Measurements from ENCODE around the gene PHACTR2.

PHACTR2 gene

DNA sequence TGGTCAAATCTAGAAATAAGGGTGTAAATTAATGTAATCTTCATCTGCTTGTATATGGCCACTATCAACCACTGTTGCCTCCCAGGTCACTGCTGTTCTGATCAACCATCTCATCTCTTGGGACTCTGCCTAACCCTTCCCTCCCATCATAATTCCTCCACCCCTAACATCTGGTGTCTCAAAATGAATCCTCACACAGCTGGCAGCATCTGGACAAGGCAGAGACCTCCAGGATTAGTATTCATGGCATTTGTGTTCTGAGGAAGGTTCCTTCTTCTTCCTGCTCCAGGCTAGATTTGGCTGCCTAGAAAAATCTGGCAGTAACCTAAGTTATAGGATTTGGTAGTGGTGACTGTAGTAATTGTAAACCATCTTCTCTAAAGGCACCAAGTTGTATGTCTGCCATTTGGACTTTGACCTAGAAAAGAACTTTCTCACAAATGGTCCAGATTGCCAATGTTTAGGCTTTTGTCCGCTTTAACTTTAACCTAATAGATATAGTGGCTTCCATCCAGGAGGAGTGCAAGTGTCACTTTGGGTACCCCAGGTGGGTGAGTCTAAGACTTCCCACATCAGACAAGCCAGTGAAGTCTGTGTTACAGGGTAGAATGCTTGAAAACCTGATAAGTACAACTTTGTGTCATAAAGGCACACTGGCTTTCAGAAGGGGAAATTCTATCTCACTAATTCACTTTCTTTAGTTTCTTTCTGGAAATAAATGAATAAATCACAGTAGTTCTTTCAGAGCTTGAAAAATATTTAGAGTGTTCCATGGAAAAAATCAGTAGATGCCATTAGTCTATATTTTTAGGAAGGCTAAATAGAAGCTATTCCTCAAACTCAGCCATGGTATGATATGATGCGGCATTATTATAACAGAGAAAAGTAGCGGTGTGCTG lies 3.0 kb upstream of the PHACTR2 start:
- H3K27ac ChIP-seq (ENCODE audit: low read depth in 2 of 2, low read length in 2 of 2) = peak overlapping the region; percentile 19 to 21
- no peaks in the 10 kb centered on the region for H3K36me3 ChIP-seq (ENCODE audit: control insufficient read depth in 2 of 2, insufficient read depth in 2 of 2, low read length in 2 of 2)
- peaks cover 0 to 6% of the 10 kb centered on the region in 2 donors for H3K4me1 ChIP-seq (ENCODE audit: control insufficient read depth in 2 of 2, insufficient read depth in 2 of 2, low read length in 2 of 2)
- H3K4me3 ChIP-seq (ENCODE audit: low read length in 2 of 2) = no peak overlapping the region
- no peaks in the 10 kb centered on the region for H3K27me3 ChIP-seq (ENCODE audit: control insufficient read depth in 2 of 2, insufficient read depth in 2 of 2, low read length in 2 of 2)
- no peak overlapping the region for H3K9ac ChIP-seq (ENCODE audit: low read depth in 1 of 2, low read length in 2 of 2)
- H3K9me3 ChIP-seq (ENCODE audit: control insufficient read depth in 2 of 2, low read length in 2 of 2) = no peaks in the 10 kb centered on the region

DNA sequence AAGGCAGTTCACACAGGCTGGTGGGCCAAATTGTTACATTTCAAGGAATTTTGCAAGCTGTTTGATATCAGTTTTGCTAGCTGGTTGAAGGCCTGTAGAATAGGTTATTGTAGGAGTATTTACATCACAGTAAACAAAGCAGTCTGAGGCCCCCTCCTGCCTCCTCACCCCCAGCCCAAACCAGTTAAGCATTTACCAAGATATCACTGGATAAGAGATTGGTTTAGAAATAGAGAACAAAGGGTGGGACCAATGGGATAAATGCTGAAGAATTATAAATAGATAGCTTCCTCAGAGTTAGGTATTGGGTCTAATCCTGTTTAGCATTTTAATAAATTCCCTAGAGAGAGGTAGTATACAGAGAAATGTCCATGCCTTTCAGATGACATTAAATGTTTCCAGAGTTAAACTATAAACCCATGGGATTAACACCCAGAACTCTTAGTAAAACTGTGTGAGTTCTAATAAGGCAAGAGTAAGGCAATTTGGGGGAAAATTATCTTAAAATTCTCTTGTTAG lies 2.3 kb upstream of the PHACTR2 start:
- Histone ChIP-seq H3K27me3 (ENCODE audit: control insufficient read depth in 2 of 2, insufficient read depth in 2 of 2, low read length in 2 of 2) (no peaks in the 10 kb centered on the region), H3K9ac (ENCODE audit: low read depth in 1 of 2, low read length in 2 of 2) (no peak overlapping the region), H3K4me1 (ENCODE audit: control insufficient read depth in 2 of 2, insufficient read depth in 2 of 2, low read length in 2 of 2) (peaks cover 0 to 6% of the 10 kb centered on the region in 2 donors), H3K9me3 (ENCODE audit: control insufficient read depth in 2 of 2, low read length in 2 of 2) (no peaks in the 10 kb centered on the region), H3K27ac (ENCODE audit: low read depth in 2 of 2, low read length in 2 of 2) (no peak overlapping the region), H3K36me3 (ENCODE audit: control insufficient read depth in 2 of 2, insufficient read depth in 2 of 2, low read length in 2 of 2) (no peaks in the 10 kb centered on the region), H3K4me3 (ENCODE audit: low read length in 2 of 2) (no peak overlapping the region)

DNA sequence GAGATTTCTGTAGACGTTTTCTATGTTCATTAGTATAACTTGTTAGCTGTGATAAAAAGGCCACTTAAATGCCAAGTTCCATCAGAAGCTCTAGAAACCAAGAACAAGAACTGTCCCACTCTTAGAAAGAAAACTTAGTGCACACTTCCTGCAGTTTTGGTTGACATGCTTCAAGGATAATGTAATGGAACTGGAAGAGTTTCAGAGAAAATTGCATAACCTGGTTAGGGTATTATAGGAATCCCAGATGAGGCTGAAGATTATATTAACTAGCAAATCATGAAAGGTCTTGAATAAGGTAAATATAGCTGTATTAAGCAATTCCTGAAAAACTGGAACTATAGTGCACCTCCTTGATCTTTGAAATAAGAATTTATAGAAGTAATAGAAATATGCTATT lies 1.8 kb upstream of the PHACTR2 start:
- no peak overlapping the region for H3K9ac ChIP-seq (ENCODE audit: low read depth in 1 of 2, low read length in 2 of 2)
- no peaks in the 10 kb centered on the region for H3K36me3 ChIP-seq (ENCODE audit: control insufficient read depth in 2 of 2, insufficient read depth in 2 of 2, low read length in 2 of 2)
- H3K4me1 ChIP-seq (ENCODE audit: control insufficient read depth in 2 of 2, insufficient read depth in 2 of 2, low read length in 2 of 2) = peaks cover 0 to 6% of the 10 kb centered on the region in 2 donors
- no peak overlapping the region for H3K27ac ChIP-seq (ENCODE audit: low read depth in 2 of 2, low read length in 2 of 2)
- H3K4me3 ChIP-seq (ENCODE audit: low read length in 2 of 2) = no peak overlapping the region
- H3K9me3 ChIP-seq (ENCODE audit: control insufficient read depth in 2 of 2, low read length in 2 of 2) = no peaks in the 10 kb centered on the region
- H3K27me3 ChIP-seq (ENCODE audit: control insufficient read depth in 2 of 2, insufficient read depth in 2 of 2, low read length in 2 of 2) = no peaks in the 10 kb centered on the region

DNA sequence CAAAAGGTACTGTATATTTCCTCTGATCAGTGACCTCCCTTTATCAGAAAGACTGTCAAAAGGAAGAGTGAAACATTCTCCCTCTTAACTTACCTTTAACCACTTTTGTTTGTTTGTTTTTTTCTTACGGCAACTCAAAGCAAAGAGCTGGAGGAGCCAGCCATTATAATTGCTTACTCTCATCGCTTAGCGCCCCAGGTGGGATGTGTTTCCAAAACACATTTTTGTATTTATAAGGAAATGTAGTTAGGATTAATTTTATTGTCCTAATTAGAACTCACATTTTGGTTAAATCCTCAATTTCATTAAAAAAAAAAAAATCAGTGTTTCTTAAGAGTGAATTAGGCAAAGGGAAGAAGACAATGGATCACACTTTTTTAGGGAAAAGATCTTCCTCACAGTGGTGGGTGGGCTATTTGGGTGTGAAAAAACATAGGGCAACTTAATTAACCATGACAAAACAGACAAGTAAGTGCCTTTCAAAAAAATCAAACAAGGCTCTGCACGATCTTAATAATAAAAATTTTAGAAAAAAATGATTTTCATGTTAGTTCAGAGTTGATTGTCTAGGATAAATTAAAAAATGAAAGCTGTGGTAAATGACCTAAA lies 1.2 kb upstream of the PHACTR2 start:
- Histone ChIP-seq H3K27me3 (ENCODE audit: control insufficient read depth in 2 of 2, insufficient read depth in 2 of 2, low read length in 2 of 2) (no peaks in the 10 kb centered on the region), H3K36me3 (ENCODE audit: control insufficient read depth in 2 of 2, insufficient read depth in 2 of 2, low read length in 2 of 2) (no peaks in the 10 kb centered on the region), H3K9ac (ENCODE audit: low read depth in 1 of 2, low read length in 2 of 2) (no peak overlapping the region), H3K27ac (ENCODE audit: low read depth in 2 of 2, low read length in 2 of 2) (no peak overlapping the region), H3K4me3 (ENCODE audit: low read length in 2 of 2) (no peak overlapping the region), H3K4me1 (ENCODE audit: control insufficient read depth in 2 of 2, insufficient read depth in 2 of 2, low read length in 2 of 2) (peaks cover 0 to 6% of the 10 kb centered on the region in 2 donors), H3K9me3 (ENCODE audit: control insufficient read depth in 2 of 2, low read length in 2 of 2) (no peaks in the 10 kb centered on the region)

DNA sequence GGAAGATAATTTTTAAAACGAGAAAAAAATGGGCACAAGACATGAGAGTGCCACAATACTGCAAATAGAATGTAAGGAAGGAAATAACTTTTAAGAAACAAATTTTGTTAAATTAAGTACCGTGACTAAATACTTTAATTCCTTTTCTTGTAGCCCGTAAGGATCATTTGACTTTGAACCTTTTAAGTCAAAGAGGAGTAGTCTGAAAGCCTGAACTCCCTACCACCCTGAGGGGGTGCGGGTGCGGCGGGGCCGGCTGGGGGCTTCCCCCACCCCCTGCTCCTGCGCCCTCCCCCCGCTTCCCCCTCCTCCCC lies 231 bp upstream of the PHACTR2 start:
- Histone ChIP-seq H3K9me3 (ENCODE audit: control insufficient read depth in 2 of 2, low read length in 2 of 2) (no peaks in the 10 kb centered on the region), H3K4me3 (ENCODE audit: low read length in 2 of 2) (peak overlapping the region; percentile 53 to 77), H3K36me3 (ENCODE audit: control insufficient read depth in 2 of 2, insufficient read depth in 2 of 2, low read length in 2 of 2) (no peaks in the 10 kb centered on the region), H3K4me1 (ENCODE audit: control insufficient read depth in 2 of 2, insufficient read depth in 2 of 2, low read length in 2 of 2) (peaks cover 0 to 6% of the 10 kb centered on the region in 2 donors), H3K27ac (ENCODE audit: low read depth in 2 of 2, low read length in 2 of 2) (peak overlapping the region; percentile 77 to 81), H3K9ac (ENCODE audit: low read depth in 1 of 2, low read length in 2 of 2) (no peak overlapping the region), H3K27me3 (ENCODE audit: control insufficient read depth in 2 of 2, insufficient read depth in 2 of 2, low read length in 2 of 2) (no peaks in the 10 kb centered on the region)

DNA sequence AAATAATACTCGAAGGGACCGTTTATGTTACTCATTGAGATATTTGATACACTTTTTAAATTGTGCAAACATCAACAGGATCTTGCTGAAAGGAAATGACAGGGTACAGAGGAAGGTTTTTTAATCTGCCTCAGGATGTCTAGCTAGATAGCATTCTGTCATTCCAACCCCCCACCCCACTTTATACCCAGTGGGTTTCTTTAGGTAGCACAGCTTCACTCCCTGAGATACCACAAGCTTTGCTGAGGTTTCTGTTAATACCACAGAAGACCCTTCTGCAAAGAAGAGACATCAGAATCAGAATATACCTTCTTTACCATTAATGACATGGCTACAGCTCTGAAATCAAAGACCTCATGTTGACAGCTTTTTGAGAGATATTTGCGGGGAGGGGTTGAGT lies 1.3 kb downstream of the PHACTR2 start:
- Histone ChIP-seq H3K9ac (ENCODE audit: low read depth in 1 of 2, low read length in 2 of 2) (peak overlapping the region; percentile 38 to 78), H3K27me3 (ENCODE audit: control insufficient read depth in 2 of 2, insufficient read depth in 2 of 2, low read length in 2 of 2) (no peaks in the 10 kb centered on the region), H3K4me3 (ENCODE audit: low read length in 2 of 2) (peak overlapping the region; percentile 18 to 71), H3K4me1 (ENCODE audit: control insufficient read depth in 2 of 2, insufficient read depth in 2 of 2, low read length in 2 of 2) (peaks cover 0 to 6% of the 10 kb centered on the region in 2 donors), H3K9me3 (ENCODE audit: control insufficient read depth in 2 of 2, low read length in 2 of 2) (peaks cover 0 to 4% of the 10 kb centered on the region in 2 donors), H3K36me3 (ENCODE audit: control insufficient read depth in 2 of 2, insufficient read depth in 2 of 2, low read length in 2 of 2) (no peaks in the 10 kb centered on the region), H3K27ac (ENCODE audit: low read depth in 2 of 2, low read length in 2 of 2) (peak overlapping the region; percentile 77 to 81)

DNA sequence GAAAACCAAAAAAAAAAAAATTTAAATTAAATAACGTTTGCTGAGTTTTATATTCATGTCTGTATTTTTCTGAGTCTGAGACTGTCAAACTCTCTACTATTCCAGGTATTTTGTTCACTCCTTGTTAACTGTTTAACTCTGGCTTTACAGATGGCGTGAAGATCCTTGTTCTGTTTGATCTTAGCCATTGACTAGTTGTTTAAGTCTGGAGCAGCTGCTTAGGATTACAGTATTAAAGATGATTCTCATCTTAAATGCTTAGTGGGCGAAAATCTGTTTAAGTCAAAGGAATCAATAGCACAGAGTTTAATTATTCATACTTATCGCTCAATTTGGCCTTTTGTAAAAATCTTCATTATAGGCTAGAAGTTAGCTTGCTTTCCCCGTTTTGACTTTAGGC lies 2.4 kb downstream of the PHACTR2 start:
- Histone ChIP-seq H3K27me3 (ENCODE audit: control insufficient read depth in 2 of 2, insufficient read depth in 2 of 2, low read length in 2 of 2) (no peaks in the 10 kb centered on the region), H3K36me3 (ENCODE audit: control insufficient read depth in 2 of 2, insufficient read depth in 2 of 2, low read length in 2 of 2) (no peaks in the 10 kb centered on the region), H3K9ac (ENCODE audit: low read depth in 1 of 2, low read length in 2 of 2) (no peak overlapping the region), H3K27ac (ENCODE audit: low read depth in 2 of 2, low read length in 2 of 2) (peak overlapping the region in 1 of 2 donors; percentile 23), H3K4me1 (ENCODE audit: control insufficient read depth in 2 of 2, insufficient read depth in 2 of 2, low read length in 2 of 2) (no peaks in the 10 kb centered on the region), H3K4me3 (ENCODE audit: low read length in 2 of 2) (no peak overlapping the region), H3K9me3 (ENCODE audit: control insufficient read depth in 2 of 2, low read length in 2 of 2) (peaks cover 0 to 4% of the 10 kb centered on the region in 2 donors)

DNA sequence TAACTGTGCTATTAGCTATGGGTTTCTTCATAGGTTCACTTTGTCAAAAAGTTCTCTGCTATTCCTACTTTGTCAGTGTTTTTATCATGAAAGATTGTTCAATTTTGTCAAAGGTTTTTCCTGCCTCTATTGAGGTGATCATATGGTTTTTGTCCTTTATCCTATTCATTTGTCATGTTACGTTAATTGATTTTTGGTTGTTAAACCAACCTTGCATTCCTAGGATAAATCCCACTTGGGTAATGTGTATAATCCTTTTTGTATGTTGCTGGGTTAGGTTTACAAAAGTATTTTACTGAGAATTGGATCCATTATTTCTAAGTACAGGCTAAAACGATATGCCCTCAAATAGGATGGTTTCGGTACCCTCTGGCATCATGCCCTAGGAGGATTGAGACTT lies 5.0 kb downstream of the PHACTR2 start:
- H3K36me3 ChIP-seq (ENCODE audit: control insufficient read depth in 2 of 2, insufficient read depth in 2 of 2, low read length in 2 of 2) = no peaks in the 10 kb centered on the region
- no peaks in the 10 kb centered on the region for H3K4me1 ChIP-seq (ENCODE audit: control insufficient read depth in 2 of 2, insufficient read depth in 2 of 2, low read length in 2 of 2)
- H3K27ac ChIP-seq (ENCODE audit: low read depth in 2 of 2, low read length in 2 of 2) = no peak overlapping the region
- no peaks in the 10 kb centered on the region for H3K27me3 ChIP-seq (ENCODE audit: control insufficient read depth in 2 of 2, insufficient read depth in 2 of 2, low read length in 2 of 2)
- peaks cover 0 to 4% of the 10 kb centered on the region in 2 donors for H3K9me3 ChIP-seq (ENCODE audit: control insufficient read depth in 2 of 2, low read length in 2 of 2)
- H3K4me3 ChIP-seq (ENCODE audit: low read length in 2 of 2) = no peak overlapping the region
- no peak overlapping the region for H3K9ac ChIP-seq (ENCODE audit: low read depth in 1 of 2, low read length in 2 of 2)

DNA sequence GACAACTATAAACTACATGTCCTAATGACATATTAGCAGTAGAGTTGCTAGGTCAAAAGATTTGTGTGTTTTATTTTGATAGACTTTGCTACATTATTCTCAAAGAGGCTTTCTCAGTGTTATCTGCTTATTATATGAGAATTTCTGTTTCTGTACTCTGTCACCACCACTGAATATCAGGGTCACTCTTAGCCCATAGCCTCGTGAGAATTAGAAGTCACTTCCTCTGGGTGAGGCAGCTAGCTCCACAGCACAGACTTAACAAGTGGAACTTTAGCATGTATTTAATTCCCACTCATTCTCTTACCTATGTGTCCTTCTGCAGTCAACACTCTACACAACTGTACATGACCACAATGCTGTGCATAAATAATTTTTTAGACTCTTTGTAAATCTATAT lies 6.7 kb downstream of the PHACTR2 start:
- Histone ChIP-seq H3K27ac (ENCODE audit: low read depth in 2 of 2, low read length in 2 of 2) (no peak overlapping the region), H3K27me3 (ENCODE audit: control insufficient read depth in 2 of 2, insufficient read depth in 2 of 2, low read length in 2 of 2) (no peaks in the 10 kb centered on the region), H3K9ac (ENCODE audit: low read depth in 1 of 2, low read length in 2 of 2) (no peak overlapping the region), H3K36me3 (ENCODE audit: control insufficient read depth in 2 of 2, insufficient read depth in 2 of 2, low read length in 2 of 2) (no peaks in the 10 kb centered on the region), H3K4me1 (ENCODE audit: control insufficient read depth in 2 of 2, insufficient read depth in 2 of 2, low read length in 2 of 2) (no peaks in the 10 kb centered on the region), H3K9me3 (ENCODE audit: control insufficient read depth in 2 of 2, low read length in 2 of 2) (peaks cover 0 to 4% of the 10 kb centered on the region in 2 donors), H3K4me3 (ENCODE audit: low read length in 2 of 2) (no peak overlapping the region)

DNA sequence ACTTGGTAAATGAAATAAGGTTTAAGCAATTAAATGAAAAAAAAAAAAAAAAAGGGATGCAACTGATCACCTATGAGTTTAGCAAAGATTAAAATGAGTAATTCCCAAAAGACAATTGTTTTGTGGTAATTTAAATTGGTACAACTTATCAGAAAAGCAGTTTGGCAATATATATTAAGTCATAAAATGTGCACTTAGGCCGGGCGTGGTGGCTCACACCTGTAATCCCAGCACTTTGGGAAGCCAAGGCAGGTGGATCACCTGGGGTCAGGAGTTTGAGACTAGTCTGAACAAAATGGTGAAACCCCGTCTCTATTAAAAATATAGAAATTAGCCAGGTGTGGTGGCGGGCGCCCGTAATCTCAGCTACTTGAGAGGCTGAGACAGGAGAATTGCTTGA lies 7.9 kb downstream of the PHACTR2 start:
- Histone ChIP-seq H3K4me1 (ENCODE audit: control insufficient read depth in 2 of 2, insufficient read depth in 2 of 2, low read length in 2 of 2) (no peaks in the 10 kb centered on the region), H3K9me3 (ENCODE audit: control insufficient read depth in 2 of 2, low read length in 2 of 2) (peaks cover 0 to 4% of the 10 kb centered on the region in 2 donors), H3K36me3 (ENCODE audit: control insufficient read depth in 2 of 2, insufficient read depth in 2 of 2, low read length in 2 of 2) (no peaks in the 10 kb centered on the region), H3K4me3 (ENCODE audit: low read length in 2 of 2) (no peak overlapping the region), H3K27ac (ENCODE audit: low read depth in 2 of 2, low read length in 2 of 2) (no peak overlapping the region), H3K27me3 (ENCODE audit: control insufficient read depth in 2 of 2, insufficient read depth in 2 of 2, low read length in 2 of 2) (no peaks in the 10 kb centered on the region), H3K9ac (ENCODE audit: low read depth in 1 of 2, low read length in 2 of 2) (no peak overlapping the region)
